Dermis microvascular lymphatic vessel endothelial cell (primary cell): ENCODE data around the gene TXNL4A. TPM values are rescaled to one million over a fixed set of nuclear protein-coding genes. Genes with fewer than 3 reads are reported as not detected.
A peak's percentile ranks its signal among the peaks of the same experiment; 100 is the strongest.
"Not testable (repeated sequence)": the region's sequence is repeated elsewhere in the genome, so short reads cannot be mapped to it uniquely, and the experiment has no call there.

Experiments
- DNase-seq, 2 donors: peaks; one replicate each; pipeline versions ENCODE4 v3.0.0 to v3.0.0-alpha.2; 2010; ENCODE audit warnings: low read depth in 2 of 2
- total RNA-seq: library from RNA; depleted of rRNA; stranded (reverse); fragments of >200 nt; gene quantifications from 2 replicates; pipeline ENCODE4 v1.2.1, GENCODE V29; 2014

Gene TXNL4A
- total RNA-seq, 1 donor from 2014 or later: 45.3 TPM

DNA sequence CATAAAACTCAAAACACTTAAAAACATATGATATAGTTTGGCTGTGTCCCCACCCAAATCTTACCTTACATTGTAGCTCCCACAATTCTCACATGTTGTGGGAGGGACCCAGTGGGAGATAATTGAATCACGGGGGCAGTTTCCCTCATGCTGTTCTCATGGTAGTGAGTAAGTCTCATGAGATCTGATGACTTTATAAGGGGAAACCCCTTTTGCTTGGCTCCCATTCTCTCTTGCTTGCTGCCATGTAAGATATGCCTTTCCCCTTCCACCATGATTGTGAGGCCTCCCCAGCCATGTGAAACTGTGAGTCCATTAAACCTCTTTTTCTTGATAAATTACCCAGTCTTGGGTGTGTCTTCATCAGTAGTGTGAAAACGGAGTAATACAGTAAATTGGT, 11.3 kb upstream of the TXNL4A start:
- not testable (repeated sequence) for DNase-seq

DNA sequence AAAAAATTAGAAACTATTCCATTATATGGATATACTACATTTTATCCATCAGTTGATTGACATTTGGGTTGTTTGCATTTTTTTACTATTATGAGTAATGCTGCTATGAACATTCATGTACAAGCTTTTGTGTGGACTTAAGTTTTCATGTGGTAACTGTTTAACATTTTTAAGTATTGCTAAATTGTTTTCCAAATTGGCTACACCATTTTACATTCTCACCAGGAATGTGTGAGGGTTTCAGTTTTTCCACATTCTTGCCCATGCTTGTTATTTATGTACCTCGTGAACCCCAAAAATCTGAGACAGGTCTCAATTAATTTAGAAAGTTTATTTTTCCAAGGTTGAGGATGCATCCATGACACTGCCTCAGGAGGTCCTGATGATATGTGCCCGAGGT, 3.1 kb upstream of the TXNL4A start:
- DNase-seq: no peak

DNA sequence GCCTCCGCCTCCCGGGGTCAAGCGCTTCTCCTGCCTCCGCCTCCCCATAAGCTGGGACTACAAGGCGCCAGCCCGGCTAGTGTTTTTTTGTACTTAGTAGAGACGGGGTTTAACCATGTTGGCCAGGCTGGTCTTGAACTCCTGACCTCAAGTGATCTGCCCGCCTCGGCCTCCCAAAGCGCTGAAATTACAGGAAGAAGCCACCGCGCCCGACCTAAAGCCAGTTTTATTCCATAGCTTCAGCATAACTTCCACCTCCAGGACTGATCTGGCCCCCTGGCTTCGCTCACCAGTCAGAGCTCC, 783 bp upstream of the TXNL4A start:
- DNase-seq: no peak

DNA sequence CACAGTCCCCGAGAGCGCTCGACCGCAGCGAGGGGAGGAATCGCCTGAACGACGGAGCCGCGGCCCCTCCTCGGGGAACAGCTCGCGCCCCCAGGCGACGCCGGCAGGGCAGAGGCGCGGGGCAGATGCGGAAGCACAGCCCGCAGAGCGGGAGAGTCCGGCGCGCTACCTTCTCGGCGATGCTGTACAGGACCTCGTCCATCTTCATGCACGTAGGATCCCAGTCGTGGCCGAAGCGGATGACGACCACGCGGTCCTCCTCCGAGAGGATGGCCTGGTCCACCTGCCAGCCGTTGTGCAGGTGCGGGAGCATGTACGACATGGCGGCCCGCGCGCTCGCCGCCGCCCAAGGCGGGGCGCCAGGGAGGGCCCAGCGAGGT, 302 bp downstream of the TXNL4A start:
- DNase-seq: peak in 1 of 2 donors; percentile 72

DNA sequence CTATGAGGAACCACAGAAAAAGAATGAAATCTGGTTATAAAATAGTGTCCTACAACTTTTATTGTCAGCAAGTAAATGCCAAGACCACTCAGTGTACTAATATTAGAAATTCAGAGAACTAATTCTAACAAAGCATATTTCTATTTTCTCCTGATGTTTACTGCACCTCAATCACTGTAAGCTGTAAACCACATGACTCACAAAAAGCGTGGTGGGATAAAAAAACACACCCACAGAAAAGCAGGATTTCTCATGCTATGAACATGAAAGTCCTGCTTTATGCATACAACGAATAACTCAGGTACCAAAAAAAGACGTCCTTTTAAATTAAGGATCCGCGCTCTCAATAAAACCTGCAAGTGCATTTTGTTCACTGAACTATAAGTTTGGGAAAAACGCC, 797 bp downstream of the TXNL4A start:
- DNase-seq: peak in 1 of 2 donors; percentile 37

- no peak for DNase-seq
Measured at GRCh38 chr18:79986726-79987125, 1.6 kb downstream of the TXNL4A start.

GRCh38 chr18:79985172-79985571, 3.2 kb downstream of the TXNL4A start:
- no peak for DNase-seq

- DNase-seq: no peak
Measured at GRCh38 chr18:79983793-79984192, 4.6 kb downstream of the TXNL4A start.

GRCh38 chr18:79983253-79983652, 5.1 kb downstream of the TXNL4A start:
- DNase-seq: peak; percentile 19 to 48

DNA sequence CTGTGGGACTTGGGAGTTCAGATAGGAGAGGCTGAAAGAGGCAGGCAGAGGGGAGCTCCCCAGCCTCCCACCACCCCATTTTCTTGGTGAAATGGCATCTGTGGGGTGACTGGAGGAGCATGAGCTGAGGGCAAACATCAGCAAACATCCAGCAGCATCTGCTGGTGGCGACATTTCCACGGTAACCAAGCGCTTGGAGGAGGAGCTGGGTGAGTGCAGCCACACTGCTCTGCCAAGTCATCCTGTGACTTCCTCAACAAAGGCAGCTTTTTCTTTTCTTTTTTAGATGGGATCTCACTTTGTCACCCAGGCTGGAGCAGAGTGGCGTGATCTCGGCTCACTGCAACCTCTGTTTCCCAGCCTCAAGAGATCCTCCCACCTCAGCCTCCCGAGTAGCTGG, 5.6 kb downstream of the TXNL4A start:
- peak in 1 of 2 donors; percentile 11 for DNase-seq

- no peak for DNase-seq
Measured at GRCh38 chr18:79980585-79980984, 7.8 kb downstream of the TXNL4A start.

- DNase-seq: no peak
Measured at GRCh38 chr18:79979843-79980242, 8.5 kb downstream of the TXNL4A start.

DNA sequence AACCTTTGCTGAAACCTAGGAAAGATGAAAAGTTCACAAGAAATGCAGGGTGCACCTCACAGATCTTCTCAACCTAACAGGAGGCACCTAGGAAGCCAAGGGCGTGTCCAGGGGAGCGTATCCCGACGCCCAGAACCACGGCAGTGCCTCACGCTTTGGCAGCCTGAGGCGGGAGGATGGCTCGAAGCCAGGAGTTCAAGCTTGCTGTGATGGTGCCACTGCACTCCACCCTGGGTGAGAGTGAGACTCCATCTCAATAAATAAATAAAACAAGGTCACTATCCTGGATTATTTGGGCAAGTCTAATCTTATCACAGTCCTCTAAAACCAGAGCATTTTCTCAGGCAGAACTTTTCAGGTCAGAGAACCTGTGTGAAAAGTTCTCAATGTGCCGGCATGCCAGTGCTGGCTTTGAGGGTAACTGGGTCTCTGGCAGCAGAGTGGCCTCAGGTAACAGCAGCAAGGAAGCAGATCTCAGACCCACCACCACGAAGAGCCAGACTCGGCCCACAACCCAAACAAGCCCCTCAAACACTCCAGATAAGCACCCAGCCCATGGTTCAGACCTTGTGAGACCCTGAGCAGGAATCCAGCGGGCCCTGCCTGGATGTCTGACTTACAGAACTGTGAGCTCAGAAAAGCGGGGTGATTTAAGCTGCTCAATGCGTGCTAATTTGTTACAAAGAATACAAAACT, 12.2 kb downstream of the TXNL4A start:
- DNase-seq: no peak

- DNase-seq: no peak
Measured at GRCh38 chr18:79975043-79975442, 13.3 kb downstream of the TXNL4A start.

GRCh38 chr18:79974025-79974654, 14.2 kb downstream of the TXNL4A start:
- no peak for DNase-seq

DNA sequence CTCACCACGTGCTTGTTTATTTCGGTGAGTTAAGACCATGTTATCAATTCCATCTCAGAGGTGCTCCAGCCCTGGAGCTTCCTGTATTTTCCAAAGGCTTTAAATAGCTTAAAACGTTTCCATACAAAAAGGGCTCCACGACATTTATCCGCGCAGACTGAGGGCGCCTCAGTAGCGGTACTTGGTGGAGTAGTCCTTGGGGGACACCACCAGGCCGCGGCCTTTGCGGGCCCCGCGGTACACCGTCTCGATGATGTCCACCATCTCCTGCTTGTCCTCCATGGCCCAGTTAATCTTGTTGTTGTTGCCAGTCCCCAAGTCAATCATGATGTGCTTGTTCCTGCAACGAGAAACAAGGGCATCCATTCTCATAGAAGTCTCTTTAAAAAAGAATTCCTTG, 14.8 kb downstream of the TXNL4A start:
- DNase-seq: no peak

DNA sequence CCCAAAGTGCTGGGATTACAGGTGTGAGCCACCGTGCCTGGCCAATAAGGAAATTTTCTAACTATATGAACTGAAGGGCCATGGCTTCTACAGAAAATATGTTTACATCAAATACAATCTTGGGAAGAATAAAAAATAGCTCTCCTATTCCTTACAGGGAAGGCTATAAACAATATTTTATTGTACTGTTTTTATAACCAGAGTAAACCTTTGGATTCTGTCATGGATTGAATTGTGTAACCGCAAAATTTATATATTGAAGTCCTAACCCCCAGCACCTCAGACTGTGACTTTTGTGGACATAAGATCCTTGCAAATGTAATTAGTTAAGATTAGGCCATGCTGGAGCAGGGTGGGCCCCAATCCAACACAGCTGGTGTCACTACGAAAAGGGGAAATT, 15.6 kb downstream of the TXNL4A start:
- no peak for DNase-seq

DNA sequence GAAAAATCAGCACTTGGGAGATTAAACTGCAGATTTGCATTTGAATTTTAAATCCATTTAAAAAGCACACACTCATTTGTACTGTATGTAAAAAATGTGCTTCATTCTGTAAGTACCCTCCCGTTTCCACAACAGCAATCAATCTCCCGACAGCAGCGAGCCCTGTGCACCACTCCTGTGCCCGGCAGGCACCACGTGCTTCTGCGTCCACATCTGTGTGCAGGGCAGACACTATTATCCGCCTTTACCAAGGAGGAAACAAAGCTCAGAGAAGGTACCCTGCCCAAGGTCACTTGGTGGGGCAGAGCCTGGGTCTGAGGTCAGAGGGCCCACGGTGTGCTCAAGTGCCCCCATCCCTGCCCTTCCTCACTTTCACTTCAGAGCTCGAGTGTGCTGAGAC, 16.4 kb downstream of the TXNL4A start:
- no peak for DNase-seq

GRCh38 chr18:79971211-79971952, 17.0 kb downstream of the TXNL4A start:
- no peak for DNase-seq

DNA sequence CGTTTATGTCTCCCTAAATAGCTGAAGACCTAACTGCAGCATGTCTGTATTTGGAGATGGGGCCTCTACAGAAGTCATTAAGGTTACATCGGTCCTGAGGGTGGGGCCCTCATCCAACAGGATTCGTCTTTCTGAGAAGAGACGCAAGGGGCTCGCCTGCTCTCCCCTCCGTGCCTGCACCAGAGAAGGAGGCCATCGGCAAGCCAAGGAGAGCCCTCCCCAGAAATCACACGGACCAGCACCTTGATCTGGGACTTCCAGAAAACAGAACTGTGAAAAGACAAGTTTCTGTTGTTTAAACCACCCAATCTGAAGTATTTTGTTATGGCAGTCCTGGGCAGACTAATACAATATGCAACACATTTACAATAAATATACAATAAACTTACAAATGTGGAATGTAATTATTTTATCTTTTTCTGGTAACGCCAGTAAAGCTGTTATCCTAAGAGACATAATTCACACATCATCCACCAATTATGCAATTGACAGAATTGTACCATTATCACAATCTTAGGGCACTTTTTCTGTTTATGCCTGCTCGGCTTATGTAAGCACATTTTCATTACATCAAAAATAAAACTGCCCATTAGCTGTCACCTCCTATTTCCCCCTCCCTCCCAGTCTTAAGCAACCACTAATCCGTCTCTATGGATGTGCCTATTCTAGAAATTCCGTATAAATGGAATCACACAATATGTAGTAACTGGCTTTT, 17.8 kb downstream of the TXNL4A start:
- DNase-seq: no peak

DNA sequence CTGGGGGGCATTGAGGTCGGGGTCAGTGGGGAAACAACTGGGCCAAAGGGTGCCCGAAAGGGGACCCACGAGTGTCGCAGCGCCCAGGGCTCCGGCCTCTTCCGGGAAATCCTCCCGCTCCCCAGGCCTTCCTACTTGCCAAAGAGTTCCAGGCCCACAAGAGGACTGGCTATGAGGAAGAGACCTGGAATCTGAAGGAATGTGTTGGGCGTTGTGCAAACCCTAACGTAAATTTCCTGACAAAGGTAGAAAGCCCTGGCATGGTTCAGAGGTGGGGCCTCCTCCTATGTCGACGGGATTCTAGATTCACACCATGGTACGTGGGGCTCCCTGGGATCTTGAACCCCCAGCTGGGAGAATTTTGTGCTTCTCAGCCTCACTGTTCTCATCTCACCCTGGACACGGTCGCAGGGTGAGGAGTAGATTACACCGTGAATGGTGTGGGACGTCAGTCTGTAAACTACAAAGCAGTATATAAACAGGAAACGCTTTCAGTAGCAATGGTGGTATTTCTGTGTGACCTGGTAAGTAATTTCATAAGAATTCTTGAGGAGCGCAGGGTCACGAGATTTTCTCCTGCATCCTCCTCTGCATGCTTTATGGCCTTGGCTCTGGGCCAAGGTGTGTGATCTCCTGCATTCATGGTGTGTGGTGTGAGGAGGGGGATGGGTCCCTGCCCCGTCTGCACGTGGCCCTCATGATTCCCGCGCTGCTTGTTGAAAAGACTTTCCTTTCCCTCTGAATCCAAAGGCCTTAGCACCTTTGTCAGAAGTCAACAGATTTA, 23.1 kb downstream of the TXNL4A start:
- DNase-seq: peak in 1 of 2 donors; percentile 80
